GM23248 (cell line): ENCODE results near the gene KIF22.

Source experiments
- EZH2 ChIP-seq: fragments of 200-600 bp; sonication (generic); IDR thresholded peaks from 2 replicates; pipeline ENCODE4 v1.6.1; 2018; ENCODE audit warnings: antibody characterized with exemption, mild to moderate bottlenecking; ENCODE audit not compliant: insufficient read depth, poor library complexity, severe bottlenecking
- EZH2phosphoT487 ChIP-seq: fragments of 200-600 bp; sonication (generic); IDR thresholded peaks from 2 replicates; pipeline ENCODE4 v1.6.1; 2018; ENCODE audit warnings: antibody characterized with exemption, moderate library complexity, mild to moderate bottlenecking, low read depth; ENCODE audit not compliant: insufficient read depth

- no peak for TF ChIP-seq EZH2
- TF ChIP-seq EZH2phosphoT487 = no peak
Measured at GRCh38 chr16:29742683-29743275, 47.8 kb upstream of the KIF22 start.
